Activated CD4-positive, alpha-beta memory T cell treated with anti-CD3 and anti-CD28 coated beads, Interleukin-2, amount 10 ng/mL, durations not matched to agents 7 days and 5 days (primary cell): ENCODE data around the gene SLC2A6. TPM values are rescaled to one million over a fixed set of nuclear protein-coding genes. Genes with fewer than 3 reads are reported as not detected.
"Not testable (repeated sequence)": the region's sequence is repeated elsewhere in the genome, so short reads cannot be mapped to it uniquely, and the experiment has no call there.

ENCODE experiments used
- CTCF ChIA-PET: fragments of 350-600 bp; sonication (Branson Sonifier 250); formaldehyde crosslinking; loops from one replicate; lab custom pipeline; 2021; ENCODE audit warnings: antibody characterized with exemption, inconsistent platforms; lab: Charles Lee
- POLR2A ChIA-PET: fragments of 350-600 bp; sonication (Branson Sonifier 250); formaldehyde crosslinking; loops from one replicate; lab custom pipeline; 2021; ENCODE audit warnings: antibody characterized with exemption; lab: Charles Lee
- DNase-seq: peaks from one replicate; pipeline ENCODE4 v3.0.0-alpha.2; 2020
- H3K27ac Mint-ChIP-seq: one replicate; pipeline ENCODE4 v1.8.0; 2021; ENCODE audit warnings: mild to moderate bottlenecking, mixed read lengths
- H3K27me3 Mint-ChIP-seq: one replicate; pipeline ENCODE4 v1.8.0; 2021; ENCODE audit warnings: mixed read lengths
- H3K36me3 Mint-ChIP-seq: one replicate; pipeline ENCODE4 v1.8.0; 2021; ENCODE audit warnings: low read depth, mixed read lengths
- H3K4me1 Mint-ChIP-seq: one replicate; pipeline ENCODE4 v1.8.0; 2021; ENCODE audit warnings: mixed read lengths
- H3K4me3 Mint-ChIP-seq: one replicate; pipeline ENCODE4 v1.8.0; 2021; ENCODE audit warnings: mild to moderate bottlenecking, mixed read lengths
- H3K9me3 Mint-ChIP-seq: one replicate; pipeline ENCODE4 v1.8.0; 2021; ENCODE audit warnings: mixed read lengths
- total RNA-seq, 2 experiments: library from RNA; stranded (reverse); gene quantifications; one replicate each; pipeline ENCODE4 v1.2.3, GENCODE V29; 2021

SLC2A6 gene
- total RNA-seq, 2 experiments from 2014 or later = 1.2 to 2.0 TPM

DNA sequence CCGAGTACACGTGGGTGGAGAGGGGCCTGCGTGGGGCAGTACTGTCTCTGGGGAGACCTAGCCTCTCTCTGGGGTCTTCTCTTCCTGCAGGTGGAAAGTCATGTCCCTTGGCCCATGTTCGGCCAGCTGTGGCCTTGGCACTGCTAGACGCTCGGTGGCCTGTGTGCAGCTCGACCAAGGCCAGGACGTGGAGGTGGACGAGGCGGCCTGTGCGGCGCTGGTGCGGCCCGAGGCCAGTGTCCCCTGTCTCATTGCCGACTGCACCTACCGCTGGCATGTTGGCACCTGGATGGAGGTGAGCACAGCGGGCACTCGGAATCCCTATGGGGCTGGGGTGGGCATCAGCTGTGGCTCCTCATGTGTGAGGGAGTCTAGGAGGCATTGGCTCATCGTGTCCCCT lies 24.6 kb downstream of the SLC2A6 start:
- ChIA-PET POLR2A (interaction anchor here (1.2 kb wide), 1 partner anchor 12 kb away, joined by 3 read pairs; no protein-coding TSS in a partner anchor), CTCF (no interaction called here)
- no peak for DNase-seq
- Mint-ChIP-seq H3K27me3 (peaks cover 2% of the 10 kb centered on the region), H3K27ac (no peak overlapping the region), H3K36me3 (no peaks in the 10 kb centered on the region), H3K4me1 (no peaks in the 10 kb centered on the region), H3K4me3 (no peak overlapping the region), H3K9me3 (no peaks in the 10 kb centered on the region)

DNA sequence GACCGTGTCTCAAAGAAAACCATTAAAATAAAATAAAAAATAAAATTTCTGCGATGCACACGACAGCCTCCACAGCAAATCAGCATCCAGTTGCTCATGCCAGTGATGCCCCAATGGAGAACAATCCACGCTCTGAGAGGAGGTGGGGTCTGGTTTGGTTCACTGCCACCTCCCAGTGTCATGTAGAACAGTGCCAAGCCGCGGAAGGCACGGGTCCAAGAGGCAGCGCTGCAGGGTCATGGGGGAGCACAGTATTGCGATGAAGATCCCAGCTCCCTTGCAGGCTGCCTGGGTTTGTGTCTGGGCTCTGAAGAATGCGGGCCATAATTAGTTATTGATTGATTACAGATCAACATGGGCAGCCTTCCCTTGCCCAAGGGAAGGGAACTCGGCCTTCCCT lies 25.2 kb downstream of the SLC2A6 start:
- ChIA-PET POLR2A (interaction anchor here (1.2 kb wide), 1 partner anchor 12 kb away, joined by 3 read pairs; no protein-coding TSS in a partner anchor), CTCF (no interaction called here)
- no peaks in the 10 kb centered on the region for H3K9me3 Mint-ChIP-seq
- H3K4me1 Mint-ChIP-seq = no peaks in the 10 kb centered on the region
- no peak for DNase-seq
- peaks cover 2% of the 10 kb centered on the region for H3K27me3 Mint-ChIP-seq
- no peak overlapping the region for H3K4me3 Mint-ChIP-seq
- no peaks in the 10 kb centered on the region for H3K36me3 Mint-ChIP-seq
- H3K27ac Mint-ChIP-seq = no peak overlapping the region

GRCh38 chr9:133452562-133452961 lies 26.3 kb downstream of the SLC2A6 start:
- DNase-seq = no peak
- CTCF ChIA-PET = no interaction called here
- Mint-ChIP-seq H3K27ac (no peak overlapping the region), H3K36me3 (no peaks in the 10 kb centered on the region), H3K4me3 (no peak overlapping the region), H3K27me3 (peaks cover 2% of the 10 kb centered on the region), H3K4me1 (no peaks in the 10 kb centered on the region), H3K9me3 (no peaks in the 10 kb centered on the region)
- POLR2A ChIA-PET = no interaction called here

DNA sequence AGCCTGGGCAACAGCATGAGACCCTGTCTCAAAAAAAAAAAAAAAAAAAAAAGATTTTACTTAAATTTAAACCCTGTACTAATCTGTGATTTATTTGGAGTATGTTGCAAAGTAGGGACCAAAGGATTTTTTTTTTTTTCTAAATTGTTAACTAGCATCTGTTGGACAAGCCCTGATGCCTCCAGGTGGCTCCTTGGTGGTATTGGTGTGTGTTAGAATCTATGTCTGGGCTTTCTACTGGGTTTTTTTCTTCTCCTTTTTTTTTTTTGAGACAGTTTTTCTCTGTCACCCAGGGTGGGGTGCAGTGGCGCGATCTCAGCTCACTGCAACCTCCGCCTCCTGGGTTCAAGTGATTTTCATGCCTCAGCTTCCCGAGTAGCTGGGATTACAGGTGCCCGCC lies 27.0 kb downstream of the SLC2A6 start:
- H3K27ac Mint-ChIP-seq, H3K27me3 Mint-ChIP-seq, POLR2A ChIA-PET, DNase-seq, H3K36me3 Mint-ChIP-seq, H3K4me1 Mint-ChIP-seq, H3K4me3 Mint-ChIP-seq, CTCF ChIA-PET, H3K9me3 Mint-ChIP-seq: not testable (repeated sequence)

DNA sequence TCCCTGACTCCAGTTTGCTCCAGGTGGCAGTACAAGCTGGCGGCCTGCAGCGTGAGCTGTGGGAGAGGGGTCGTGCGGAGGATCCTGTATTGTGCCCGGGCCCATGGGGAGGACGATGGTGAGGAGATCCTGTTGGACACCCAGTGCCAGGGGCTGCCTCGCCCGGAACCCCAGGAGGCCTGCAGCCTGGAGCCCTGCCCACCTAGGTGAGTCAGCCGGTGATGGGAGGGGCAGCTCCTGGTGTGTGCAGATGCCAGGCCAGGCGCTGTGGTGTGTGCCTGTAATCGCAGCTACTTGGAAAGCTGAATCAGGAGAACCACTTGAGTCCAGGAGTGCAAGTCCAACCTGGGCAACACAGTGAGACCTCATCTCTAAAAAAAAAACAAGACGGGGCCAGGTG lies 29.1 kb downstream of the SLC2A6 start:
- no peak overlapping the region for H3K27ac Mint-ChIP-seq
- H3K27me3 Mint-ChIP-seq = peaks cover 4% of the 10 kb centered on the region
- POLR2A ChIA-PET = no interaction called here
- H3K9me3 Mint-ChIP-seq = no peaks in the 10 kb centered on the region
- H3K36me3 Mint-ChIP-seq = no peaks in the 10 kb centered on the region
- H3K4me1 Mint-ChIP-seq = no peaks in the 10 kb centered on the region
- no peak overlapping the region for H3K4me3 Mint-ChIP-seq
- no peak for DNase-seq
- CTCF ChIA-PET = no interaction called here

DNA sequence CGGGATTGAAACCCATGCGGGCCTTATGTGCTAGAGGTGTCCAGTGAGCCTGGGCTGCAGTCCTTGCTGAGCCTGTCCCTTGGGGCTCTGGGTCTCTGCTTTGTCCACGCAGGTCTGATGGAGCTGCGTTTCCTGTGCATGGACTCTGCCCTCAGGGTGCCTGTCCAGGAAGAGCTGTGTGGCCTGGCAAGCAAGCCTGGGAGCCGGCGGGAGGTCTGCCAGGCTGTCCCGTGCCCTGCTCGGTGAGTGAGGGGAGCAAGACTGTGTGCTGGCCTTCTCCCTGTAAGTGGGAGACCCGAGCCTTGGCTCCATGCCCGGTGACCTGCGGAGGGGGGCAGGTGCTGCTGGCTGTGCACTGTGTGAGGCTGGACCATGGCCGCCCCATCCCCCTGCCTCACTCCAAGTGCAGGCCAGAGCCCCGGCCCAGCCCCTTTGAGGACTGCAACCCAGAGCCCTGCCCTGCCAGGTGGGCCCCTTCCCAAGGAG lies 30.4 kb downstream of the SLC2A6 start:
- ChIA-PET POLR2A (no interaction called here), CTCF (no interaction called here)
- Mint-ChIP-seq H3K27ac (no peak overlapping the region), H3K36me3 (no peaks in the 10 kb centered on the region), H3K4me1 (no peaks in the 10 kb centered on the region), H3K27me3 (peaks cover 4% of the 10 kb centered on the region), H3K4me3 (no peak overlapping the region), H3K9me3 (no peaks in the 10 kb centered on the region)
- DNase-seq = no peak

DNA sequence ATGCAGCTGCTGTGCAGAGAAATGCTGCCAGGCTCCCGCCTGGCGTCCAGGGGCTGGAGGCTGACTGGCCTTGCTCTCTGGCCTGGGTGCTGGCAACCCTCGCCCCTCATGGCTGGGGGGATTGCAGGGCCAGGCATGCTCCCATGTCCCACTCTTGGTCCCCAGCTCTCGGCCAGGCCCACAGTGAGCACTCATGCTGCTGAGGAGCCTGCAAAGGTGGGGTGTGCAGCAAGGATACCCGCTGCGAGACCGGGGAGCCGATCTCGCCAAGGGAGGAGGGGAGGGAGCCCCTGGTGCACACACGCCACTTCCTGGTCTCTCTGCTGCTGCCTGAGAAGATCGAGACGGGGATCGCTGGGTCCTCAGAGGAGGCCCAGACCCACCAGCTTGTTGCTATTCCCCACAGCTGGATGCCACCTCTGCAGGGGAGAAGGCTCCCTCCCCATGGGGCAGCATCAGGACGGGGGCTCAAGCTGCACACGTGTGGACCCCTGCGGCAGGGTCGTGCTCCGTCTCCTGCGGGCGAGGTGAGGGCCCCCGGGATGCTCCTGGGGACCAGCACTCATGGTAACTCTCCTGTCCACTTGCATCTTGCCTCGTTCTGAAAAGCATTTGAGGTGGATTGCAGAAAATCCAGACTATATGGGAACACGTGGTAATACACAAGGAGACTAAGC lies 33.5 kb downstream of the SLC2A6 start:
- Mint-ChIP-seq H3K27me3 (peaks cover 2% of the 10 kb centered on the region), H3K9me3 (no peaks in the 10 kb centered on the region), H3K4me3 (no peak overlapping the region), H3K27ac (no peak overlapping the region), H3K36me3 (no peaks in the 10 kb centered on the region), H3K4me1 (no peaks in the 10 kb centered on the region)
- no peak for DNase-seq
- POLR2A ChIA-PET = no interaction called here
- CTCF ChIA-PET = no interaction called here

DNA sequence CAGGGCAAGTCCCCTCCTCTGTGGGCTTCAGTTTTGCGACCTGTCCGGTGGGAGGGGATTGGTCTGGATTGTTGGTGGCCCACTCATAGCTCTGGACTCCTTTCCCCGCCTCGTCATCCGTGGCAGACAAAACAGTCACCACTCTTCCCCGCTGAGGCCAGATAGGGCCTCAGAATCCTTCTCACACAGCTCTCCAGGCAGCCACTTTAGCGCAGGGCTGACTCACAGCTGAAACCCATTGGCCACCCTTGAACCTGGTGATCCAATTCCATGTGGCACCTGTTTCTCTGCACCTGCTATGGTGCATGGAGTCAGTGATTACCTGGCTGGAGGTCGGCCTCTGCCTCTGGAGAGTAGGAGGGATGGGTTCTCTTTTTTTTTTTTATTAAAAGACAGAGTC lies 34.9 kb downstream of the SLC2A6 start:
- Mint-ChIP-seq H3K27ac (no peak overlapping the region), H3K4me3 (no peak overlapping the region), H3K4me1 (no peaks in the 10 kb centered on the region), H3K27me3 (peaks cover 2% of the 10 kb centered on the region), H3K36me3 (no peaks in the 10 kb centered on the region), H3K9me3 (no peaks in the 10 kb centered on the region)
- ChIA-PET POLR2A (no interaction called here), CTCF (no interaction called here)
- DNase-seq = no peak

GRCh38 chr9:133443248-133443647 lies 35.7 kb downstream of the SLC2A6 start:
- no peaks in the 10 kb centered on the region for H3K36me3 Mint-ChIP-seq
- peaks cover 2% of the 10 kb centered on the region for H3K27me3 Mint-ChIP-seq
- H3K4me3 Mint-ChIP-seq = no peak overlapping the region
- no peaks in the 10 kb centered on the region for H3K4me1 Mint-ChIP-seq
- no peak for DNase-seq
- no peak overlapping the region for H3K27ac Mint-ChIP-seq
- CTCF ChIA-PET = no interaction called here
- H3K9me3 Mint-ChIP-seq = no peaks in the 10 kb centered on the region
- POLR2A ChIA-PET = interaction anchor here (0.8 kb wide), 1 partner anchor 18 kb away, joined by 3 read pairs; no protein-coding TSS in a partner anchor

GRCh38 chr9:133441571-133441970 lies 37.3 kb downstream of the SLC2A6 start:
- Mint-ChIP-seq H3K27ac (no peak overlapping the region), H3K4me3 (no peak overlapping the region), H3K4me1 (no peaks in the 10 kb centered on the region), H3K9me3 (no peaks in the 10 kb centered on the region), H3K27me3 (peaks cover 2% of the 10 kb centered on the region), H3K36me3 (no peaks in the 10 kb centered on the region)
- CTCF ChIA-PET = no interaction called here
- no peak for DNase-seq
- POLR2A ChIA-PET = interaction anchor here (1.0 kb wide), 1 partner anchor 12 kb away, joined by 3 read pairs; no protein-coding TSS in a partner anchor

- no peak for DNase-seq
- H3K27ac Mint-ChIP-seq = no peak overlapping the region
- ChIA-PET POLR2A (no interaction called here), CTCF (no interaction called here)
- H3K36me3 Mint-ChIP-seq = no peaks in the 10 kb centered on the region
- no peak overlapping the region for H3K4me3 Mint-ChIP-seq
- no peaks in the 10 kb centered on the region for H3K4me1 Mint-ChIP-seq
- no peaks in the 10 kb centered on the region for H3K9me3 Mint-ChIP-seq
- H3K27me3 Mint-ChIP-seq = no peaks in the 10 kb centered on the region
Measured at GRCh38 chr9:133440874-133441273, 38.0 kb downstream of the SLC2A6 start.

GRCh38 chr9:133439337-133439736 lies 39.6 kb downstream of the SLC2A6 start:
- Mint-ChIP-seq H3K9me3 (no peaks in the 10 kb centered on the region), H3K4me3 (no peak overlapping the region), H3K4me1 (no peaks in the 10 kb centered on the region), H3K27ac (no peak overlapping the region), H3K27me3 (no peaks in the 10 kb centered on the region), H3K36me3 (no peaks in the 10 kb centered on the region)
- ChIA-PET CTCF (no interaction called here), POLR2A (no interaction called here)
- DNase-seq = no peak

GRCh38 chr9:133437753-133438531 lies 41.0 kb downstream of the SLC2A6 start:
- no peaks in the 10 kb centered on the region for H3K36me3 Mint-ChIP-seq
- H3K4me3 Mint-ChIP-seq = no peak overlapping the region
- no peaks in the 10 kb centered on the region for H3K9me3 Mint-ChIP-seq
- CTCF ChIA-PET = no interaction called here
- no peaks in the 10 kb centered on the region for H3K4me1 Mint-ChIP-seq
- H3K27me3 Mint-ChIP-seq = no peaks in the 10 kb centered on the region
- DNase-seq = no peak
- H3K27ac Mint-ChIP-seq = no peak overlapping the region
- POLR2A ChIA-PET = no interaction called here
